ENCODE results near the gene ABCA2. TPM values are rescaled to one million over a fixed set of nuclear protein-coding genes. Genes with fewer than 3 reads are reported as not detected.

The ABCA2 gene
- total RNA-seq, 1 donor from 2014 or later = 55.1 TPM

DNA sequence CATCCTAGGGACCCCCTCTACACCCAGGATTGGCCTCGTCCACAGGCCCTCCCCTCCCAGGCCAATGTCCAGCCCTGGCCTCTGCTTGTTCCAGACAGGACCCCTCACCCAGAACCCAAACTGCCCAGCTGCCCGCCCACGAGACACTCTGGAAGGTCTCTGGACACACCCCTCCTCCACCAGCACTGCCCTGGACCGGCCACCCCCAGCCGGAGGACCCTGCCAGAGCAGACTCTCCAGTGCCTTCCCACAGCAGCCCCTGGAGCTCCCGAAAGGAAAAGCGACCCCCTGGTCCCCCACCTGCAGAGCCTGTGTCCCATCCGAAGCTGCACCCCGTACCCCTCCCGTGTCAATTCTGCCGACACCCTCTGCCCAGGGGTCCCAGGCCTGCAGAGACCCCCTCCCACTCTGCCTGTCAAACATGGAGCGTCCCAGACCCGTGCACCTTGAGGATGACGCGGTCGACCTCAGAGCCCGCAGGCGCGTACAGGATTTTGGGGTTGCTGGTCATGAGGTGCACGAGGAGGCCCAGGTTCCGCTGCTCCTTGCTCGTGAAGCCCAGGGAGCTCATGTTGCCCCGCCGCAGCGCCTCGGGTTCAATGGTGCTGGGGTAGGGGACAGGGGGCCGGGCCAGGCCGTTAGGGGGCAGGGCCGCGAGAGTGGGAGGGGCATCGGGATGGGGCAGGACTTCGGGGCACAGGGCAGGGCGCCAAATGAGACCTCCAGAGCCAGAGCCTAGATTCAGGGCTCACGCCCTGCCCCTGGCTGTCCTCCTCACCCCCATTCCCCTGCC, 8.0 kb downstream of the ABCA2 start:
- Mint-ChIP-seq H3K27me3 (ENCODE audit: unreplicated experiment) (no peaks in the 10 kb centered on the region), H3K4me1 (ENCODE audit: unreplicated experiment) (no peaks in the 10 kb centered on the region), H3K27ac (ENCODE audit: unreplicated experiment) (no peak overlapping the region), H3K4me3 (ENCODE audit: unreplicated experiment) (no peak overlapping the region), H3K9me3 (ENCODE audit: unreplicated experiment) (no peaks in the 10 kb centered on the region), H3K36me3 (ENCODE audit: unreplicated experiment) (peaks cover 3% of the 10 kb centered on the region)
- no peak for DNase-seq (ENCODE audit: extremely low spot score, unreplicated experiment)
- no peak for TF ChIP-seq CTCF (IDR thresholded peaks at IDR 0.05)

DNA sequence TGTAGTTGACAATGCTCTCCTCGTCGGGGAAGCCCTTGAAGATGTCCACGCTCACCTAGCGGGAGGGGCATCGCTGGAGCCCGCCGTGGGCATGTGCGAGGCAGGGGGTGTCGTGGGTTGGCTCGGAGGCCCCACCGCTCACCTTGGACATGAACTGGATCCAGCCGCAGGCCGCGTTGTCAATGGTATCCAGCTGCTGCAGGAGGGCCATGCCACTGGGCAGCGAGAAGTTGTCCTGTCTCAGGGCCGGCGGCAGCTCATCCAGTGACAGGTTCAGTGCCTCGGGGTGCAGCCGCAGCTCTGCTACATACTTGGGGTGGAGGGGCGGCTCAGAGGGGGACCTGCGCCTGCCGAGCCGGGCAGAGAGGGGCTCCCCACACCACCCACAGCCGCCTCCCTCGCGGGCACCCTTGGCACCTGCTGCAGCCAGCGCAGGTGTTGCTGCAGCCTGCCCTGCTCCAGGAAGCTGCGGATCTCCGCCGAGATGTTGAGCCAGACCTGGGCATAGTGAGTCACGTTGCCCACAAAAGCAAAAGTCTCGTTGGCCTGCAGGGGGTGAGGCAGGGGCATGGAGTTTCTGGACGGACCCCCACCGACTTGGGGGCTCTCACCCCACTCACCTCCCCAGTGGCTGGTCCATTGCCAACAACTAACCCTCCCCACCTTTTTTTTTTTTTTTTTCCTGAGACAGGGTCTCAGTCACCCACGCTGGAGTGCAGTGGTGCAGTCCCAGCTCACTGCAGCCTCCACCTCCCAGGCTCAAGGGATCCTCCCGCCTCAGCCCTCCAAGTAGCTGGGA, 9.1 kb downstream of the ABCA2 start:
- H3K9me3 Mint-ChIP-seq (ENCODE audit: unreplicated experiment) = no peaks in the 10 kb centered on the region
- no peak for TF ChIP-seq CTCF (IDR thresholded peaks at IDR 0.05)
- H3K27ac Mint-ChIP-seq (ENCODE audit: unreplicated experiment) = no peak overlapping the region
- peaks cover 5% of the 10 kb centered on the region for H3K36me3 Mint-ChIP-seq (ENCODE audit: unreplicated experiment)
- no peaks in the 10 kb centered on the region for H3K27me3 Mint-ChIP-seq (ENCODE audit: unreplicated experiment)
- H3K4me3 Mint-ChIP-seq (ENCODE audit: unreplicated experiment) = no peak overlapping the region
- no peaks in the 10 kb centered on the region for H3K4me1 Mint-ChIP-seq (ENCODE audit: unreplicated experiment)
- no peak for DNase-seq (ENCODE audit: extremely low spot score, unreplicated experiment)

DNA sequence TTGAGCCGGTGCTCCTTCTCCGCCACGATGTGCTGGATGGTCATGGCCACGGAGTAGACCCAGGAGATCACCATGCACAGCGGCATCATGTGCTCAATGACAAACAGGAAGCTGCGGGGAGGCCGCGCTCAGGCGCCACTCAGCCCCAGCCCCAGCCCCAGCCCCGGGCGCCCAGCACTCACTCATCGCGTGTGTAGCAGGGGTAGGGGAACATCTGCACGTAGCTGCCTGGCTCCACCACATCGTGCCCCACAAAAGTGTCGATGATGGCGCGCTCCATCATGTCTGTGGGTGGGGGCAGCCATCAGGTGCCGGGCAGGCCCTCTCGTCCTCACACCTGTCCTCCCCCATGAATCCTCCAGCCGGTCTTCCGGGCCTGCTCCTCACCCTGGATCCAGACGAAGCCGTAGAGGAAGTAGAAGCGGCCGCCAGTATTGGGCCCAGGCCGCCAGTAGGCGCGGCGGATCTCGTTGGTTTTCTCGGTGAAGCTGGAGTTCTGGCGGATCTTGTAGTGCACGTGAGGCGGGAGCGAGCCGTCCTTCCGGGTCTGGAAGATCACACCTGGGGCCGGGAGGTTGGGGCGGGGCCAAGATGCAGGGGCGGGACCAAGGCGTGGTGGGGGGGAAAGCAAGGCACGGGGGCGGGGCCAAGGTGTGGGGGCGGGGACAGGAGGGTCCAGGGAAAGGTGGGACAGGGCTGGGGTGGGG, 10.1 kb downstream of the ABCA2 start:
- H3K4me1 Mint-ChIP-seq (ENCODE audit: unreplicated experiment) = no peaks in the 10 kb centered on the region
- no peak for TF ChIP-seq CTCF (IDR thresholded peaks at IDR 0.05)
- no peaks in the 10 kb centered on the region for H3K27me3 Mint-ChIP-seq (ENCODE audit: unreplicated experiment)
- no peak overlapping the region for H3K27ac Mint-ChIP-seq (ENCODE audit: unreplicated experiment)
- DNase-seq (ENCODE audit: extremely low spot score, unreplicated experiment) = no peak
- no peaks in the 10 kb centered on the region for H3K9me3 Mint-ChIP-seq (ENCODE audit: unreplicated experiment)
- no peak overlapping the region for H3K4me3 Mint-ChIP-seq (ENCODE audit: unreplicated experiment)
- peaks cover 5% of the 10 kb centered on the region for H3K36me3 Mint-ChIP-seq (ENCODE audit: unreplicated experiment)

DNA sequence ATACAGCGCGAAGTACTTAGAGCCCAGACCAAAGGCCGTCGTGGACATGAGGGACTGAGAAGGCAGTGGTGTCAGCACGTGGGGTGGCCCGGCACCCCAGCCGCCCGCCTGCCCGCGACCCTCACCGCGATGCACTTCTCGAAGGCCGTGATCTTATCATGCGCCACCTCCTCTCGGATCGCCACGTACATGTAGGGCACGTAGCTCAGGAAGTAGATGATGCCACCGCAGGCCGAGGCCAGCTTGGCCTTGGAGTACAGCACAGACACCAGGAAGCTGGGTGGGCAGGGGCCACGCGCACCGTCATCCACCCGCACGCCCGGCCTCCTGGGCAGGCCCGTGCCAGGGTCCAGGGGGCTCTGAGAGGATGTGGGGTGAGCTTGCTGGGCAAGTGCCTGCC, 11.0 kb downstream of the ABCA2 start:
- no peak for TF ChIP-seq CTCF (IDR thresholded peaks at IDR 0.05)
- peaks cover 5% of the 10 kb centered on the region for H3K36me3 Mint-ChIP-seq (ENCODE audit: unreplicated experiment)
- no peak overlapping the region for H3K27ac Mint-ChIP-seq (ENCODE audit: unreplicated experiment)

GRCh38 chr9:137016436-137016835, 11.6 kb downstream of the ABCA2 start:
- Mint-ChIP-seq H3K4me3 (ENCODE audit: unreplicated experiment) (no peak overlapping the region), H3K27ac (ENCODE audit: unreplicated experiment) (no peak overlapping the region), H3K27me3 (ENCODE audit: unreplicated experiment) (no peaks in the 10 kb centered on the region), H3K4me1 (ENCODE audit: unreplicated experiment) (no peaks in the 10 kb centered on the region), H3K9me3 (ENCODE audit: unreplicated experiment) (no peaks in the 10 kb centered on the region), H3K36me3 (ENCODE audit: unreplicated experiment) (peaks cover 5% of the 10 kb centered on the region)
- TF ChIP-seq CTCF (IDR thresholded peaks at IDR 0.05) = no peak
- DNase-seq (ENCODE audit: extremely low spot score, unreplicated experiment) = no peak

More for the DNA sequence above, 11.0 kb downstream of the ABCA2 start:
- DNase-seq (ENCODE audit: extremely low spot score, unreplicated experiment) = no peak
- no peaks in the 10 kb centered on the region for H3K4me1 Mint-ChIP-seq (ENCODE audit: unreplicated experiment)
- no peak overlapping the region for H3K4me3 Mint-ChIP-seq (ENCODE audit: unreplicated experiment)
- no peaks in the 10 kb centered on the region for H3K9me3 Mint-ChIP-seq (ENCODE audit: unreplicated experiment)
- H3K27me3 Mint-ChIP-seq (ENCODE audit: unreplicated experiment) = no peaks in the 10 kb centered on the region

Measured in osteocyte (in vitro differentiated cells).